SU-DHL-6 (cell line): ENCODE data around the gene CEP41.
"Not testable (repeated sequence)": the region's sequence is repeated elsewhere in the genome, so short reads cannot be mapped to it uniquely, and the experiment has no call there.

Experiments used
- H2AFZ ChIP-seq: fragments of 200-600 bp; sonication (generic); 2 replicates; pipeline ENCODE4 v1.6.1; 2014; ENCODE audit warnings: low read depth, mild to moderate bottlenecking, moderate library complexity, mixed read lengths, antibody characterized with exemption, low read length; ENCODE audit not compliant: severe bottlenecking
- H3F3A ChIP-seq: fragments of 200-600 bp; shearing (Covaris generic); 2 replicates; pipeline ENCODE4 v1.6.0; 2016; ENCODE audit warnings: antibody characterized with exemption, mild to moderate bottlenecking; ENCODE audit not compliant: insufficient read depth
- H3K27ac ChIP-seq: fragments of 200-600 bp; sonication (generic); 2 replicates; pipeline ENCODE4 v1.5.1; 2016; ENCODE audit warnings: low read depth, mild to moderate bottlenecking, low read length, moderate library complexity, mixed read lengths
- H3K27me3 ChIP-seq: fragments of 200-600 bp; sonication (generic), shearing (Covaris generic); 2 replicates; pipeline ENCODE4 v1.6.0; 2014; ENCODE audit warnings: mild to moderate bottlenecking, low read length
- H3K36me3 ChIP-seq: fragments of 200-600 bp; sonication (generic); 2 replicates; pipeline ENCODE4 v1.6.1; 2014; ENCODE audit warnings: mild to moderate bottlenecking, low read length, mixed read lengths
- H3K4me2 ChIP-seq: fragments of 300-600, 200-600 bp; shearing (Covaris generic), sonication (generic); 2 replicates; pipeline ENCODE4 v1.6.0; 2014; ENCODE audit warnings: low read length, low read depth, mild to moderate bottlenecking; ENCODE audit not compliant: poor library complexity, severe bottlenecking
- H3K4me3 ChIP-seq: fragments of 200-600 bp; sonication (generic); 2 replicates; pipeline ENCODE4 v1.5.1; 2014; ENCODE audit warnings: antibody characterized with exemption, low read length, mild to moderate bottlenecking, mixed read lengths; ENCODE audit not compliant: insufficient read depth, poor library complexity, severe bottlenecking
- H3K79me2 ChIP-seq: fragments of 200-600 bp; sonication (generic); 2 replicates; pipeline ENCODE4 v1.6.1; 2014; ENCODE audit warnings: mild to moderate bottlenecking, low read length, moderate library complexity; ENCODE audit not compliant: insufficient read depth
- H3K9ac ChIP-seq: fragments of 200-600 bp; sonication (generic); 2 replicates; pipeline ENCODE4 v1.7.0; 2014; ENCODE audit warnings: mild to moderate bottlenecking, low read length
- H3K9me2 ChIP-seq: fragments of 200-600 bp; sonication (generic); replicated peaks from 2 replicates; pipeline ENCODE4 v1.6.1; 2014; ENCODE audit warnings: low read length; ENCODE audit not compliant: insufficient read depth
- H3K9me3 ChIP-seq: fragments of 200-600 bp; sonication (generic); 2 replicates; pipeline ENCODE4 v1.6.1; 2014; ENCODE audit warnings: low read length, mixed read lengths; ENCODE audit not compliant: insufficient read depth
- H4K20me1 ChIP-seq: fragments of 200-600 bp; sonication (generic); 2 replicates; pipeline ENCODE4 v1.6.1; 2014; ENCODE audit warnings: low read depth, mild to moderate bottlenecking, antibody characterized with exemption, low read length, moderate library complexity, mixed read lengths
- EZH2phosphoT487 ChIP-seq: fragments of 200-600 bp; sonication (generic), shearing (Covaris generic); conservative IDR thresholded peaks from 2 replicates; pipeline ENCODE4 v1.6.1; 2018; ENCODE audit warnings: mild to moderate bottlenecking, antibody characterized with exemption, low read length, moderate library complexity, mixed read lengths
- TF ChIP-seq, protein P1 (sequence below): fragments of 200-600 bp; sonication (generic); IDR thresholded peaks from one replicate; pipeline ENCODE4 v1.5.1; 2017; ENCODE audit warnings: antibody characterized with exemption, mild to moderate bottlenecking, low read length, moderate library complexity; ENCODE audit not compliant: insufficient read depth, poor library complexity, severe bottlenecking

Gene CEP41

DNA sequence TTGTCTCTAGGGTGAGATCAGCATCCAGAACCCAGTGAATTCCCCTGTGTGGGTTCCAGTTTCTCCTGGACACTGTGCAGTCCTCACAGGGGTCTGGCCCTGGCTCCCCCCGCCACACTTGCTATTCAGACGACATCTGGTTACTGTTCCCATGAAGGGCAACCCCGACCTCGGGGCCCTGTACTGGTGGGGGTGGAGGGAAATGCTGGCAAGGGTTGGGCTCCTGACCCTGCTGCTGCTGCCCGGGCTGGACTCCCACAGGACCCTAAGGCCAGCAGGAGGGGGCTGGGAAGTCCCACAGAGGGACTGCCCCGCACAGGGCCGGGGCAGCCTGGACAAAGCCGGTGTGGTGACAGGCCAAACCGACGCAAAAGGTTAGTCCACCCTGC lies 61.3 kb downstream of the CEP41 start:
- Histone ChIP-seq H3K79me2 (no peaks in the 10 kb centered on the region), H3K36me3 (no peaks in the 10 kb centered on the region), H3F3A (no peaks in the 10 kb centered on the region), H3K9ac (no peak overlapping the region), H3K27me3 (no peaks in the 10 kb centered on the region), H3K27ac (no peak overlapping the region), H2AFZ (no peak overlapping the region), H3K9me3 (no peaks in the 10 kb centered on the region; the same call in 1 of the 2 replicates), H3K4me3 (no peak overlapping the region), H3K4me2 (no peak overlapping the region), H4K20me1 (no peaks in the 10 kb centered on the region), H3K9me2 (no peaks in the 10 kb centered on the region)
- TF ChIP-seq, protein P1, sequence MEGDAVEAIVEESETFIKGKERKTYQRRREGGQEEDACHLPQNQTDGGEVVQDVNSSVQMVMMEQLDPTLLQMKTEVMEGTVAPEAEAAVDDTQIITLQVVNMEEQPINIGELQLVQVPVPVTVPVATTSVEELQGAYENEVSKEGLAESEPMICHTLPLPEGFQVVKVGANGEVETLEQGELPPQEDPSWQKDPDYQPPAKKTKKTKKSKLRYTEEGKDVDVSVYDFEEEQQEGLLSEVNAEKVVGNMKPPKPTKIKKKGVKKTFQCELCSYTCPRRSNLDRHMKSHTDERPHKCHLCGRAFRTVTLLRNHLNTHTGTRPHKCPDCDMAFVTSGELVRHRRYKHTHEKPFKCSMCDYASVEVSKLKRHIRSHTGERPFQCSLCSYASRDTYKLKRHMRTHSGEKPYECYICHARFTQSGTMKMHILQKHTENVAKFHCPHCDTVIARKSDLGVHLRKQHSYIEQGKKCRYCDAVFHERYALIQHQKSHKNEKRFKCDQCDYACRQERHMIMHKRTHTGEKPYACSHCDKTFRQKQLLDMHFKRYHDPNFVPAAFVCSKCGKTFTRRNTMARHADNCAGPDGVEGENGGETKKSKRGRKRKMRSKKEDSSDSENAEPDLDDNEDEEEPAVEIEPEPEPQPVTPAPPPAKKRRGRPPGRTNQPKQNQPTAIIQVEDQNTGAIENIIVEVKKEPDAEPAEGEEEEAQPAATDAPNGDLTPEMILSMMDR = no peak
- TF ChIP-seq EZH2phosphoT487 = no peak

DNA sequence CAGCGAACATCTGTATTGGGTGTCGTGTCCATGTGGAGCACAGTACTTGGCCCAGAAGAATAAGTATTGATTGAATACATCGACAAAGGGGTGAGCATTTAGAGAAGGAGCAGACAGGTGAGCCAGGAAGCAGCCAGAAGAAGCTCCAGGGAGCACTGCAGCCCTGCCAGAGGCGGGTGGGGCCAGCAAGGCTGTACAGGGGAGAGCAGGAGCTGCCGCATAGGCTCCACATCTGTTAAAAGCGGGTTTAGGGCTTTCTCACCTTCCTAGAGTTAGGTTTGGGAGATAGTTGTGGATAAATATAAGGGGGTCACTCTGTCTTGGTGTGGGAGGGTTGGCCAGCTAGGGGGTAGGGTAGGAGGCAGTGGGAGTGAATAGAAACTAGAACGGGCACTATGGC lies 61.8 kb downstream of the CEP41 start:
- Histone ChIP-seq H3K27ac (no peak overlapping the region), H3K9me3 (no peaks in the 10 kb centered on the region; the same call in 1 of the 2 replicates), H4K20me1 (no peaks in the 10 kb centered on the region), H3K36me3 (no peaks in the 10 kb centered on the region), H3K9ac (no peak overlapping the region), H3K79me2 (no peaks in the 10 kb centered on the region), H3K9me2 (no peaks in the 10 kb centered on the region), H3F3A (no peaks in the 10 kb centered on the region), H2AFZ (no peak overlapping the region), H3K4me3 (no peak overlapping the region), H3K27me3 (no peaks in the 10 kb centered on the region), H3K4me2 (no peak overlapping the region)
- TF ChIP-seq, protein P1 = no peak
- TF ChIP-seq EZH2phosphoT487 = no peak

DNA sequence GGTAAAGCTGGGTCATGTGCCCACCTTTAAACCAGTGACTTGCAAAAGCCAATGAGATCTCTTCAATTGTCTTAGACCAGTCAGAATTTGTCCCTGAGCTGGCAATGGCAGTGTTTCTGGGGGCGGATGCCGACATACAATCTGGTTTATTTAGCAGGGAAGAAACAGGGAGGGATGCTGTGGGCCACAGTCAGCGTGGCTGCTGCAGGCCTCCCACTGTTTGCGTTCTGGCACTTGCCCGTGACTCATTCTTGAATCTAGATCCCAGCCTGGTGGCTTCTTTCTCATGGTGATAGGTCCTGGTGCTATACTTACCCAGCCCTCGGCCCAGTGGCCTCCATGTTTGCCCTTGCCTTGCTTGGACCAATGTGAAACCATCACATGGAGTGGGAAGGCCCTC lies 63.6 kb downstream of the CEP41 start:
- Histone ChIP-seq H3K27me3 (no peaks in the 10 kb centered on the region), H2AFZ (no peak overlapping the region), H3K9me3 (no peaks in the 10 kb centered on the region; the same call in 1 of the 2 replicates), H3K9ac (no peak overlapping the region), H3K4me2 (no peak overlapping the region), H3K9me2 (no peaks in the 10 kb centered on the region), H4K20me1 (no peaks in the 10 kb centered on the region), H3K79me2 (no peaks in the 10 kb centered on the region), H3F3A (no peaks in the 10 kb centered on the region), H3K36me3 (no peaks in the 10 kb centered on the region), H3K27ac (no peak overlapping the region), H3K4me3 (no peak overlapping the region)
- no peak for TF ChIP-seq EZH2phosphoT487
- TF ChIP-seq, protein P1 = no peak

DNA sequence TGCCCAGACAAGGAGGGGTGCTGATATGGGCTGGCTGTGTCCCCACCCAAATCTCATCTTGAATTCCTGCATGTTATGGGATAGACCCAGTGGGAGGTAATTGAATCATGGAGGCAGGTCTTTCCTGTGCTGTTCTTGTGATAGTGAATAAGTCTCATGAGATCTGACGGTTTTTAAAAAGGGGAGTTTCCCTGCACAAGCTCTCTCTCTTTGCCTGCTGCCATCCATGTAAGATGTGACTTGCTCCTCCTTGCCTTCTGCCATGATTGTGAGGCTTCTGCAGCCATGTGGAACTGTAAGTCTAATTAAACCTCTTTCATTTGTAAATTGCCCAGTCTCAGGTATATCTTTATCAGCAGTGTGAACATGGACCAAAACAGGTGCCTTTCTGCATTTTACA lies 64.4 kb downstream of the CEP41 start:
- H2AFZ ChIP-seq, H3K36me3 ChIP-seq, H3K9me2 ChIP-seq, H3F3A ChIP-seq, H3K4me2 ChIP-seq, H4K20me1 ChIP-seq, H3K9ac ChIP-seq, H3K79me2 ChIP-seq, H3K4me3 ChIP-seq, H3K27me3 ChIP-seq, H3K9me3 ChIP-seq, H3K27ac ChIP-seq: not testable (repeated sequence)
